HG02571 (cell line): Measurements from ENCODE around the gene SORCS2.

Source experiments
- ATAC-seq: cut with Tn5 transposase; IDR thresholded peaks from one replicate; pipeline ENCODE4 v1.9.1; 2021; ENCODE audit warnings: mild to moderate bottlenecking, moderate library complexity; ENCODE audit not compliant: unreplicated experiment

SORCS2 gene

GRCh38 chr4:7399440-7400234 is 207.3 kb downstream of the SORCS2 start:
- ATAC-seq, result no peak

GRCh38 chr4:7400671-7401298 is 208.4 kb downstream of the SORCS2 start:
- no peak for ATAC-seq

GRCh38 chr4:7402526-7402925 is 210.2 kb downstream of the SORCS2 start:
- no peak for ATAC-seq

GRCh38 chr4:7403001-7403400 is 210.7 kb downstream of the SORCS2 start:
- no peak for ATAC-seq

- ATAC-seq, result no peak
Measured at GRCh38 chr4:7408166-7408565, 215.8 kb downstream of the SORCS2 start.

GRCh38 chr4:7410446-7410845 is 218.1 kb downstream of the SORCS2 start:
- no peak for ATAC-seq

GRCh38 chr4:7411491-7411890 is 219.2 kb downstream of the SORCS2 start:
- ATAC-seq, result no peak

GRCh38 chr4:7411896-7412553 is 219.7 kb downstream of the SORCS2 start:
- ATAC-seq, result no peak

- no peak for ATAC-seq
Measured at GRCh38 chr4:7412554-7412912, 220.2 kb downstream of the SORCS2 start.

- no peak for ATAC-seq
Measured at GRCh38 chr4:7414046-7414445, 221.7 kb downstream of the SORCS2 start.

- ATAC-seq, result no peak
Measured at GRCh38 chr4:7414736-7415510, 222.6 kb downstream of the SORCS2 start.

- ATAC-seq, result no peak
Measured at GRCh38 chr4:7415927-7416686, 223.8 kb downstream of the SORCS2 start.

- no peak for ATAC-seq
Measured at GRCh38 chr4:7416745-7417432, 224.6 kb downstream of the SORCS2 start.

GRCh38 chr4:7417639-7418038 is 225.3 kb downstream of the SORCS2 start:
- no peak for ATAC-seq

- ATAC-seq, result no peak
Measured at GRCh38 chr4:7418131-7418943, 226.0 kb downstream of the SORCS2 start.

- no peak for ATAC-seq
Measured at GRCh38 chr4:7419961-7420660, 227.8 kb downstream of the SORCS2 start.

GRCh38 chr4:7420661-7421040 is 228.3 kb downstream of the SORCS2 start:
- ATAC-seq, result no peak

GRCh38 chr4:7421356-7422150 is 229.2 kb downstream of the SORCS2 start:
- no peak for ATAC-seq
